Stimulated activated CD4-positive, alpha-beta T cell treated with anti-CD3 and anti-CD28 coated beads, Interleukin-1b, Interleukin-23, amount 100 ng/mL, for 4 hours (primary cell): ENCODE data around the gene SSNA1.

ENCODE experiments used
- DNase-seq, 2 donors: peaks; one replicate each; pipeline ENCODE4 v3.0.0-alpha.2; 2020; ENCODE audit warnings: low read depth in 2 of 2

The SSNA1 gene, protein sequence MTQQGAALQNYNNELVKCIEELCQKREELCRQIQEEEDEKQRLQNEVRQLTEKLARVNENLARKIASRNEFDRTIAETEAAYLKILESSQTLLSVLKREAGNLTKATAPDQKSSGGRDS

GRCh38 chr9:137188490-137189296, at the start of gene SSNA1, which contains the start of gene ANAPC2:
SSNA1 (plus strand) TSS chr9:137188676; CDS start chr9:137188727, 51 bp downstream.
ANAPC2 (minus strand) TSS chr9:137188560; CDS start chr9:137188532, 28 bp downstream.
- peak; percentile 87 to 93 for DNase-seq

GRCh38 chr9:137138722-137139467, 49.6 kb upstream of the SSNA1 start, which contains the start of gene GRIN1:
GRIN1 (plus strand) TSS chr9:137139154; CDS start chr9:137139487, 333 bp downstream.
- DNase-seq: peak in 1 of 2 donors; percentile 39

DNA sequence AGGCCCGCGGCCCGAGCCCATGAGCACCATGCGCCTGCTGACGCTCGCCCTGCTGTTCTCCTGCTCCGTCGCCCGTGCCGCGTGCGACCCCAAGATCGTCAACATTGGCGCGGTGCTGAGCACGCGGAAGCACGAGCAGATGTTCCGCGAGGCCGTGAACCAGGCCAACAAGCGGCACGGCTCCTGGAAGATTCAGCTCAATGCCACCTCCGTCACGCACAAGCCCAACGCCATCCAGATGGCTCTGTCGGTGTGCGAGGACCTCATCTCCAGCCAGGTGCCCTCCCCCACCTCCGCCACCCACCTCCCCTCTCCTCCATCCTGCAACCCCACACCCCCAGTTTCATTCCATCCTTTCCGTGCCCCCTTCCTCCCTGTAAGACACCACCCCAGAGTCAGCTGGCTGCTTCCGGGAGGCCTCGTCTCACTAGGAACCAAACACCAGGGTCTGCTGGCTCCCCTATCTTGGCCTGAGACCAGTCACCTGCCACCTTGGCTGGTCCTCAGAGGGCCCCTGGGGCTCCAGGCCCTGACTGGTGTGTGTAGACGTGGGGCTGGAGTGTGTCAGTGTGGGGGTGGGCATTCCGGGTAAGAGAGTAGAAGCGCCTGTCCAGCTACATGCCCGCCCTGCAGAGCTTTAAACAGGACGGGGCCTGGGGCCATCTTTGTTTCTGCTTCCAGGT, 48.9 kb upstream of the SSNA1 start:
- no peak for DNase-seq

DNA sequence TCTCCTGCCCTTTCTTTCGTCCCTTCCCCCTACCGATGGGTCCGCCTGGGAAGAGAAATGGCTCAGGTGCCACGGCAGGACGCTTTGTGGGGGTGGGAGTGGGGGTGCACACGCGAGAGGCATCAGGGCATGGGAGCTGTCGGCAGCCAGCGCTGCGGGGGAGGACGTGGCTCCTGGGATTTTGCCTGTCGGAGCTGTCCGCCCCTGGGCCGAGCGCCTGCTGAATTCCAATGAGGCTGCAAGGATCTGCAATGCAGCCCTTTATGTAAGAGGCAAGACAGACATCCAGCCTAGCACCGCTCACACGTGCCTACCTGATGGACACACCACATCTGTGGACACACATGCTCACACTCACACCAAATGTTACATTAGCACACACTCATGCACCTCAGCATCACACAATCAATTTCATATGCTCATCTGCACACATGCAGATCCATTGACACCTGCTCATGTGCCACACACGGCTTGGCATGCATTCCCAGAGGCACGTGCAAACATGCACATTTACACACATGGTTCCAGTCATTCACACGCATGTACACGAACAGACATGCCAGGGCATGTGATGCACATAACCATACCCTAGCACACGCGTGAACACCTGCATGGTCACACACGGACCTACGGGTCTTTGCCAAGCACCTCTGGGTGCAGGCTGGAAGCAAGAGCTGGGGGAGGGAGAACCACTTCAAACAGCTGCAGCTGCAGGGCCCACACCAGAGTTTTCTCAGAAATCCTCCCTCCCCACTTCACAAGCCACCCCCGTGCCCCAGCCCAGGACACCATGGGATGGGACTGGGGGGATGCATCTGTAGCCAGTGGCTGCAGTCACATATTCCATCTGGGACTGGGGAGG, 48.1 kb upstream of the SSNA1 start:
- no peak for DNase-seq

- no peak for DNase-seq
Observed at GRCh38 chr9:137141050-137141810, 47.2 kb upstream of the SSNA1 start.

- no peak for DNase-seq
Observed at GRCh38 chr9:137141976-137142936, 46.2 kb upstream of the SSNA1 start.

- DNase-seq: no peak
Observed at GRCh38 chr9:137143459-137143858, 45.0 kb upstream of the SSNA1 start.

- no peak for DNase-seq
Observed at GRCh38 chr9:137145731-137146526, 42.5 kb upstream of the SSNA1 start.

- no peak for DNase-seq
Observed at GRCh38 chr9:137146527-137146918, 42.0 kb upstream of the SSNA1 start.

DNA sequence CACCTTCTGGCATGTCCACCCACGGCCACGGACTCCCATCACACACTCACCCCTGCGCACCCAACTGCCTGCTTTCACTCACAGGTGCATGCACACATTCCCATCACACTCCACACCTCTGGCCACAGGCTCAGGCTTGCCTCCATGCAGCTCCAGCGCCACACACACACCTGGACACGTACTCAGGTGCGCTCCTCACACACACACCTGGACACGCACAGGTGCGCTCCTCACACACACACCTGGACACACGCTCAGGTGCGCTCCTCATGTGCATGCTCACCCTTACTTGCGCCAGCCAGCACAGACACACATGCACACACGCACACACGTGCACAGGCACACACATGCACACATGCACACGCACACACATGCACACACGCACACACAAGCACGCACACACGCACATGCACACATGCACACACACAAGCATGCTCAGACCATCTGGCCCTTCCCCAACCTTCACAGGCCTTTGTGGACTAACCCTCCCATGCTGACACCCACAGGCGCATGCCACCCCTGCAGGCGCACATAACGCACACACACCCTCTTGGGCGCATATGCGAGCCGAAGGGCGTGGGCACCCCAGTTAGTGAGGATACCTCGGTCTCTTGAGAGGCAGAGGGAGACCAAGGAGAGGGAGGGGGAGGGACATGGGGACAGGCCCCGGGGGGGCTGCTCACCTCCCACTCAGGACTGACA, 41.2 kb upstream of the SSNA1 start:
- no peak for DNase-seq

DNA sequence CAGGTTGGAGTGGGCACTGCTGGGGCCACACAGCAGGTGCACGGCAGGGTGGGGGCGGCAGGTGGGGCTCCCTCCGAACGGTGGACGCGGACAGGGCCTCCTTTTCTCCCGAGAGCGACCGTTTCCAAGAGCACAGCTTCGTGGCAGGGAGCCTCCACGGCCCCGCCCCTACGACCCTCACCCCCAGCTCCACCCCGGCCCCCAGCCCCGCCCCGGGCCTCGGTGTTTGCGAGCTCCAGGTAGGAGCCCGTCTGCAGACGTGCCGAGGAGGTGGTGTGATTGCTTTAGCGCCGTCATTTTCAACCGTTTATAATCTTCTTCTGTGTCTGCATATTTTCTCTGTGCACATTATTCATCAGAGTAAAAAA, 40.7 kb upstream of the SSNA1 start:
- no peak for DNase-seq

- DNase-seq: no peak
Observed at GRCh38 chr9:137148242-137148641, 40.2 kb upstream of the SSNA1 start.

- DNase-seq: no peak
Observed at GRCh38 chr9:137148661-137149060, 39.8 kb upstream of the SSNA1 start.

DNA sequence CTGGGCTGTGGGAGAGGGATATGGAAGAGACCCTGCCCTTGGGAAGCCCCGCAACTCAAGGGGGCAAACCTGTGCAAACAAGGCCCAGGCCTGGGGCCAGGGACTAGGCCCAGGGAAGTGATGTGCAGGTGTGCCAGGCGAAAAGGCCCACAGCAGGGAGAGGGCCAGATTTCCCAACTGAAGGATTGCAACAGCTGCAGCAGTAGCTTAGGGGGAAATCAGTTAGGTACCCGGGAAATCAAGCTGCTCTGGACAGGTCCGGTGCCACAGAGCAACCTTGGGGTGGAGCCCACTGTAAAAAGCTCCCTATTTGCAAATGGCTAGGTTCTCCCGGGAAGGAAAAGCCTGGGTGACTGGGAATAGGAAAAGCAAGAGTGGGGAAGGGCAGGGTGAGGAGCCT, 39.1 kb upstream of the SSNA1 start:
- no peak for DNase-seq

DNA sequence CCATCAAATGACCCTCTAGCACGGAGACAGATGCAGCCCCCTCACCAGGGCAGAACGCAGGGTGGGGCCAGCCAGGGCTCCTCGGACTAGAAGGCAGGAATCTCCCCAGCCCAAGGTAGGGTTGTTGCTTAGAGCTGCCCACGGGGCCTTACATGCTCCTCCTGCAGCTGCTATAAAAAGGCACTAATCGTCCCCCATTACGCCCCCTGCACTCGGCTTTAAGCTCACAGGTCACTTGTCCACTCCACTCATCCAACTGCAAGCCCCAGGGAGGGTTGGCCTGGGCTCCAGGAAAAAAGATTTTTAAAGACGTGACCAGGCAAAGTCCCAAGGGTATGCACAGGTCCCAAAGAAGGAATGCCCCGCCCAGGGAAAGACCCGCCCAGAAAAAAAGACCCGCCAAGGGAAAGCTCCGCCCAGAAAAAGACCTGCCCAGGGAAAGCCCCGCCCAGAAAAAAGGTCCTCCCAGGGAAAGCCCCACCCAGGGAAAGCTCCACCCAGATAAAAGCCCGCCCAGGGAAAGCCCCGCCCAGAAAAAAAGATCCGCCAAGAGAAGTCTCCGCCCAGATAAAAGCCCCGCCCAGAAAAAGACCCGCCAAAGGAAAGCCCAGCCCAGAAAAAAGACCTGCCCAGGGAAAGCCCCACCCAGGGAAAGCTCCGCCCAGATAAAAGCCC, 38.4 kb upstream of the SSNA1 start:
- DNase-seq: no peak

DNA sequence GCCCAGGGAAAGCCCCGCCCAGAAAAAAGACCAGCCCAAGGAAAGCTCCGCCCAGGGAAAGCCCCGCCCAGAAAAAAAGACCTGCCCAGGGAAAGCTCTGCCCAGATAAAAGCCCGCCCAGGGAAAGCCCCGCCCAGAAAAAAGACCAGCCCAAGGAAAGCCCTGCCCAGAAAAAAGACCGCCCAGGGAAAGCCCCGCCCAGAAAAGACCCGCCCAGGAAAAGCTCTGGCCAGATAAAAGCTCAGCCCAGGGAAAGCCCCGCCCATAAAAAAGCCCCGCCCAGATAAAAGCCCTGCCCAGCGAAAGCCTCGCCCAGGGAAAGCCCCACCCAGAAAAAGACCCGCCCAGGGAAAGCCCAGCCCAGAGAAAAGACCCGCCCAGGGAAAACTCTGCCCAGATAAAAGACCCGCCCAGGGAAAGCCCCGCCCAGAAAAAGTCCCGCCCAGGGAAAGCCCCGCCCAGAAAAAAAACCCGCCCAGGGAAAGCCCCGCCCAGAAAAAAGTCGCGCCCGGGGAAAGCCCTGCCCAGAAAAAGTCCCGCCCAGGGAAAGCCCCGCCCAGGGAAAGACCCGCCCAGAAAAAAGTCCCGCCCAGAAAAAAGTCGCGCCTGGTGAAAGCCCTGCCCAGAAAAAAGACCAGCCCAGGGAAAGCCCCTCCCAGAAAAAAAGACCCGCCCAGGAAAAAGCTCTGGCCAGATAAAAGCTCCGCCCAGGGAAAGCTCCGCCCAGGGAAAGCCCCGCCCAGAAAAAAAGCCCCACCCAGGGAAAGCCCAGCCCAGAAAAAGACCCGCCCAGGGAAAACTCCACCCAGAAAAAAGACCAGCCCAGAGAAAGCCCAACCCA, 37.6 kb upstream of the SSNA1 start:
- DNase-seq: peak in 1 of 2 donors; percentile 54
